ENCODE results near the gene DNMBP. TPM values are rescaled to one million over a fixed set of nuclear protein-coding genes. Genes with fewer than 3 reads are reported as not detected.

Gene DNMBP
- total and polyA plus RNA-seq, 12 donors, result 5.1 to 8.1 (median 7.1) TPM

GRCh38 chr10:100006243-100006886, 3.4 kb downstream of the DNMBP start:
- WGBS, 2 donors, result 51 to 60% methylated on average over 4 of the region's 4 CpGs
- Histone ChIP-seq H3K4me3 (no peak overlapping the region), H3K27me3 (no peaks in the 10 kb centered on the region), H3K9me3 (no peaks in the 10 kb centered on the region), H3K27ac (peak overlapping the region in 7 of 10 donors; percentile 10 to 79 (median 51)), H3K4me1 (peaks cover 3 to 77% (median 42%) of the 10 kb centered on the region in 9 donors), H3K36me3 (no peaks in the 10 kb centered on the region)
- no peak for TF ChIP-seq CTCF (IDR thresholded peaks at IDR 0.05)
- intact Hi-C loops (cut with DNase I), result loop anchor here in 6 of 10 donors (5.0 to 10.0 kb wide), 5 partner anchors 34 to 94 kb away; no protein-coding TSS in a partner anchor
- DNase-seq (no peak), ATAC-seq (peak in 4 of 8 donors; percentile 50 to 62 (median 52))

- DNase-seq (no peak), ATAC-seq (no peak)
- Histone ChIP-seq H3K36me3 (no peaks in the 10 kb centered on the region), H3K4me1 (peaks cover 3 to 76% (median 48%) of the 10 kb centered on the region in 9 donors), H3K27ac (peak overlapping the region in 4 of 10 donors; percentile 16 to 79 (median 72)), H3K27me3 (no peaks in the 10 kb centered on the region), H3K9me3 (no peaks in the 10 kb centered on the region), H3K4me3 (no peak overlapping the region)
- intact Hi-C loops (cut with DNase I), result loop anchor here in 6 of 10 donors (5.0 to 10.0 kb wide), 5 partner anchors 33 to 93 kb away; no protein-coding TSS in a partner anchor
- no peak for TF ChIP-seq CTCF (IDR thresholded peaks at IDR 0.05)
- 83 to 88% methylated on average over 3 of the region's 3 CpGs for WGBS, 2 donors
Observed at GRCh38 chr10:100004805-100005510, 4.8 kb downstream of the DNMBP start.

- H3K4me1 ChIP-seq, result peaks cover 0 to 84% (median 40%) of the 10 kb centered on the region in 9 donors
Observed at GRCh38 chr10:100000109-100000644, 9.6 kb downstream of the DNMBP start.

More at GRCh38 chr10:100000109-100000644, 9.6 kb downstream of the DNMBP start:
- no peak for ATAC-seq
- no peaks in the 10 kb centered on the region for H3K27me3 ChIP-seq
- H3K27ac ChIP-seq, result no peak overlapping the region
- no peaks in the 10 kb centered on the region for H3K9me3 ChIP-seq
- H3K4me3 ChIP-seq, result no peak overlapping the region
- WGBS, 2 donors, result 89 to 91% methylated on average over 6 of the region's 6 CpGs
- no peak for TF ChIP-seq CTCF (IDR thresholded peaks at IDR 0.05)
- H3K36me3 ChIP-seq, result peaks cover 0 to 3% (median 0%) of the 10 kb centered on the region in 9 donors
- DNase-seq, result no peak
- intact Hi-C loops (cut with DNase I), result loop anchor here in 2 of 10 donors (10.0 kb wide), 2 partner anchors 75 to 85 kb away; no protein-coding TSS in a partner anchor
